Putamen (tissue), 1 donor: ENCODE data around the gene CCDC40.

Experiments used
- DNase-seq: peaks from one replicate; pipeline ENCODE4 v3.0.0-alpha.2; 2016; ENCODE audit warnings: low spot score

The CCDC40 gene

GRCh38 chr17:80000981-80001775 lies 35.3 kb upstream of the CCDC40 start:
- DNase-seq, result no peak

DNA sequence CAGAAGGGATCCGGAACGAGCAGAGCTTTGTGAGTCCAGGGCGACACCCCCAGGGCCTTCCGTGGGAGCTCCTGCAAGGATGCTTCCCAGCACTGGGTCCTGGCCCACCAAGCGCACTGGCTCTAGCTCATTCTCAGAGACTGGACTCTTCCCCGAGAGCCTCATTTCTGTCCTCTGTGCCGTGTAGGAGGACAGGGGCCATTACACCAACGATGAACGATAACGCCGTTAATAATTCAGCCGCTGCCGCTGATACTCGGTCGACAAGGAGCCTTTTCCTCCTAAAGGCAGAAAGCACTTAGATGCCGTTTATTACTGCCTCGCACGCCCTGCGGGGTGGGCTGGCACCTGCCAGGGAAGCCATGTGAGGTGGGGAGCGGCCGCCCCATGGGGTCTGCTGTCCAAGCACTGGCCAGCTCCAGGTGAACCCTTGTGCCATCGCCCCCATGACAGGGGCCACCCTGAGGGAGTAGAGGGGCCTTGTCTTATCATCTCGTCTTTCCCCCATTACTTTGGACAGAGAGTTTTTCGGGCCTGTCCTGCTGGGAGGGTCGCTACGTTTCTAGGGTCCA lies 34.3 kb upstream of the CCDC40 start:
- no peak for DNase-seq

- no peak for DNase-seq
Measured at GRCh38 chr17:80002690-80003490, 33.6 kb upstream of the CCDC40 start.

- DNase-seq, result no peak
Measured at GRCh38 chr17:80003969-80004368, 32.5 kb upstream of the CCDC40 start.

GRCh38 chr17:80005360-80006338 lies 30.8 kb upstream of the CCDC40 start:
- no peak for DNase-seq

- no peak for DNase-seq
Measured at GRCh38 chr17:80006339-80006720, 30.1 kb upstream of the CCDC40 start.

GRCh38 chr17:80006811-80007752 lies 29.4 kb upstream of the CCDC40 start:
- no peak for DNase-seq

DNA sequence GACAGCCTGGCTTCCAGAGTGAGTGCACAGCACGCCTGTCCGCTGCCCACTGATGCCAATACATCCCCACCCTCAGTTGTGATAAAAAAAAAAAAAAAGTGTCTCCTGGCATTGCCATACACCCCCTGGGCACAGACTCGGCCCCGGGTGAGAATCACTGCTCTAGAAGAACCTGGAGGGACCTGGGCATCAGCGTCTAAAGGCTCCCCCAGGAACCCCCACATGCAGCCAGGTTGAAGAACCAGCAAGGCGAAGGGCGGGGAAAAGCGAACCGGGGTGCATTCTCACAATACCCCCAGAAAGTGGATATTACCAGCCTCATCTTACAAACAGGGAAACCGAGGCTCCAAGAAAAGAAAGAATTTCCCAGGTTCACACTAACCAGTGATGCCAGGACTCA lies 28.5 kb upstream of the CCDC40 start:
- DNase-seq, result no peak

- DNase-seq, result no peak
Measured at GRCh38 chr17:80008383-80008840, 28.0 kb upstream of the CCDC40 start.

DNA sequence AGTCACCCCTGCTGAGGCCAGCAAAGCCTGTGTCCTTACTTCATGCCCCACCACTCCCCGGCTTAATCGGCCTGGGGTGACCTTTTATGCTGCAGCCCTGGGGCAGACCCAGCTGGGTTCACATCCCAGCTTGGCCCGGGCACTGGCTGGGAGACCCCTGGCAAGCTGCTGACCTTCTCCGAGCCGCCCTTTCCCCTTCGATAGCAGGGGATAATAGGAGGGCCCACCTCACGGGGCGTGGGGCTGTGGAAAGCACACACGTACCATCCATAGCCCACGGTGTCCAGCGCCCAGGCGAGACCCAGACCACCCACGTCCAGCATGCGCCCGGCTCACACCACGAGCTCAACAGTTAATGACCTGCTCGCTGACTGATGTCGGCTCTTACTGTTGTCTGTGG lies 27.6 kb upstream of the CCDC40 start:
- no peak for DNase-seq

GRCh38 chr17:80009391-80010282 lies 26.8 kb upstream of the CCDC40 start:
- DNase-seq, result no peak

- DNase-seq, result no peak
Measured at GRCh38 chr17:80010283-80010858, 26.1 kb upstream of the CCDC40 start.

- DNase-seq, result no peak
Measured at GRCh38 chr17:80011989-80012555, 24.4 kb upstream of the CCDC40 start.

DNA sequence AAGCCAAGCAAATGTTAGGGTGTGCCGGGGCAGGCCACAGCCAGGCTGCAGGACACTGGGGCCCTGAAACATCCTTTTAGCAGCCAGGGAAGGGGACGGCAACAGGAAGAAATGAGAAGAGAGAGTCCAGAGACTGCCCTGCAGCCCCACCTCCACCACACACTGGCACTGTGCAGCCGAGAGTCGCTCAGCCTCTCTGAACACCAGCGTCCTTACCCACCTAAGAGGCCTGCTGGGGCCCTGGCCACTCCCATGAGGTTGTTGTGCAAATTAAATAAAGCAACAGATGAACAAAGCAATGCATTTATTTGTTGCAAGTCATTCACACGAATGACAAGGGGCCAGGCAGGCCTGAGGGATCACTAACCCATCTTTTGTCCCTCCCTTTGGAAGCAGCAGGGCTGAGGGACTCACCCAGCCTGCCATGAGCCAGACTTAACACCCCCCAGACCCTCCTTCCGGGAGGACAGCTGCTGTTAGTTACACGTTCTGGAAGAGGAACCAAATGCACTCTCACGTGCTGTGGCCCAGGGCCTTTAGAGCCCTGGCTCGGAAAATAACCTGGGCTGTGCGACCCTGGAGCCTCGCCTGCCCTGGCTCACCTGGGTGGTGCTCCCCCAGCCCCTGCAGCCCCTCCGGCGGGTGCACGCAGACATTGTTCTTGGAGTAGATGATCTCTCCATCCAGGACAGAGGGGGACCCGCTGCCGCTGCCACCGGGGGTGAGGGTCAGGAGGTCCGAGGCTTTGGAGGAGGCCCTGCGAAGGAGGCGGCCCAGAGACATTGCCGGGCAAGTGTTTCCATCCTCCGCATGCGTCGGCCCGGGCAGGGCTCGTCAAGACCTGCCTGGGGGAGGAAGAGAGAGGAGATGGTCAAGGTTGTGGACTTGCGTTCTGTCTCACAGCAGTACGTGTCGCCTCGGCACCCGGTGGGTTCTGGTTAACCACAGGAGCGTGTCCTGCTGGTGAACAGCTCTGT lies 23.4 kb upstream of the CCDC40 start:
- no peak for DNase-seq

DNA sequence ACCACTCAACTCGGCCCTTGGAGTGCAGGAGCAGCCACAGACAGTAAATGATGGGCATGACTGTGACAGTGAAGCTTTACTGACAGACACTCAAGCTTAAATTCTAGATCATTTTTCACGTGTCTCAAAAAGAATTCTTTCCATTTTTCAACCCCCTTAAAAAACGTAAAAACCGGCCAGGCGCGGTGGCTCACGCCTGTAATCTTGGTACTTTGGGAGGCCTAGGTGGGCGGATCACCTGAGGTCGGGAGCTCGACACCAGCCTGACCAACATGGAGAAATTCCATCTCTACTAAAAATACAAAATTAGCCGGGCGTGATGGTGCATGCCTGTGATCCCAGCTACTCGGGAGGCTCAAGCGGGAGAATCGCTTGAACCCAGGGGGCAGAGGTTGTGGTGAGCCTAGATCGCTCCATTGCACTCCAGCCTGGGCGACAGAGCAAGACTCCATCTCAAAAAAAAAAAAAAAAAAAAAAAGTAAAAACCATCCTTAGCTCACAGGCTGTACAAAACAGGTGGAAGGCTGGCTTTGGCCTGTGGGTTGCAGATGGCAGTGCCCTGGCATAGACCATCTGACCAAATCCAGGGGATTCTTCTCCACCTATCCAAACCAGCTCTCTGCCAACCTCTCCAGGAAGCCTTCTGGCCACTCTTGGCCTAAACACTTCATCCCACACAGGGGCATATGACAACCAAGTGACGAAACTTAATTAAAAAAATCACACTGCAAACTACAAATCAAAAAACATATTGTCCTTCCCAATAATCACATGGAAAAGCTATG lies 19.0 kb upstream of the CCDC40 start:
- no peak for DNase-seq

DNA sequence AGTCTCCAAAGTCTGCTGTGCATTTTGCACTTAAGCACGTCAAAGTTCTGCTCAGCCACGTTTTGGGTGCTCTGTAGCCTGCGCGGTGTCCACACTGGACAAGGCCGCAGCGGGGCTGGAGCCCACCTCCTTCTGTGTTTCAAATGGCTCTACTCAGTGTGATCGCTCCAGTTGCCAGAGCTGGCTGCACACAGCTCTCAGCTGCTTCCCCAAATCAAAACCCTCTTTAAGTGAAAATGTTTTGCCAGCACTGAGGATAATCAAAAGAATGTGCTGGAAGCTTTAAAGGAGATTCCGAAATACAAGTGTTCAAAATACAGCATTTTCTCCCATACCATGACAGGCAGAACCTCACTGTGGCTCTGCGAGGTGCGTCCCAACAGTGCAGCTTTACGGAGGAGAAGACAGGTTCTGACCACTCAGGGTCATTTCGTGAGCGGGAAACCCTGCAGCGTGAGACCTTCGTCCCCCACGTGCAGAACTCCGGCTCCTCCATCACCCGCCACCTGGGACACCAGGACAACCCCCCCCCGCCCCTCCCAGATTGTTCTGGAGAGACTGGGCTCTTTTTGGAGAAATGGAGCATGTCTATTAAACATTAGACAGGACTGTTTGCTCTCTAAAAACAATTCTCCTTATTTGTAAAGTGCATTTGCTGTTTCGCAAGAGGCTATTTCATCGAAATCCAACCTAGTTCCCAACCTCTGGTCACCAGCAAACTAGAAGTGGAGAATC lies 17.4 kb upstream of the CCDC40 start:
- no peak for DNase-seq
